Activated CD8-positive, alpha-beta T cell treated with anti-CD3 and anti-CD28 coated beads for 36 hours (primary cell): ENCODE results near the gene PTPRD. TPM values are rescaled to one million over a fixed set of nuclear protein-coding genes. Genes with fewer than 3 reads are reported as not detected.
"Not testable (repeated sequence)": the region's sequence is repeated elsewhere in the genome, so short reads cannot be mapped to it uniquely, and the experiment has no call there.

Experiments
- ATAC-seq: fragments of 200-7000 bp; cut with Tn5 transposase; one replicate; pipeline ENCODE4 v1.10.0; 2021; ENCODE audit warnings: mild to moderate bottlenecking, moderate library complexity
- CTCF ChIA-PET: fragments of 350-600 bp; sonication (Branson Sonifier 250); formaldehyde crosslinking; loops from one replicate; lab custom pipeline; 2021; ENCODE audit warnings: antibody characterized with exemption; lab: Charles Lee
- POLR2A ChIA-PET: fragments of 350-600 bp; sonication (Branson Sonifier 250); formaldehyde crosslinking; loops from one replicate; lab custom pipeline; 2021; ENCODE audit warnings: antibody characterized with exemption; lab: Charles Lee
- DNase-seq: peaks from one replicate; pipeline ENCODE4 v3.0.0-alpha.2; 2020
- H3K27ac Mint-ChIP-seq: one replicate; pipeline ENCODE4 v1.8.0; 2021; ENCODE audit warnings: mild to moderate bottlenecking, mixed read lengths
- H3K27me3 Mint-ChIP-seq: one replicate; pipeline ENCODE4 v1.8.0; 2021; ENCODE audit warnings: mixed read lengths
- H3K36me3 Mint-ChIP-seq: one replicate; pipeline ENCODE4 v1.8.0; 2021; ENCODE audit warnings: low read depth, mixed read lengths
- H3K4me1 Mint-ChIP-seq: one replicate; pipeline ENCODE4 v1.8.0; 2021; ENCODE audit warnings: low read depth, mixed read lengths
- H3K4me3 Mint-ChIP-seq: one replicate; pipeline ENCODE4 v1.8.0; 2021; ENCODE audit warnings: mild to moderate bottlenecking, moderate library complexity, mixed read lengths
- H3K9me3 Mint-ChIP-seq: one replicate; pipeline ENCODE4 v1.8.0; 2021; ENCODE audit warnings: mixed read lengths
- intact Hi-C: fragments of 100-400 bp; cut with micrococcal nuclease; formaldehyde crosslinking; loops from one replicate; pipeline ENCODE4 v1.10.0; 2022
- total RNA-seq, 2 experiments: library from RNA; stranded (reverse); gene quantifications; one replicate each; pipeline ENCODE4 v1.2.3, GENCODE V29; 2021
- TF ChIP-seq, protein P1 (sequence below): fragments of 200-600 bp; IDR thresholded peaks from one replicate; pipeline ENCODE4 v1.8.0; 2022; ENCODE audit warnings: antibody characterized with exemption, mild to moderate bottlenecking

The PTPRD gene
- total RNA-seq, 2 experiments from 2014 or later, result not detected

DNA sequence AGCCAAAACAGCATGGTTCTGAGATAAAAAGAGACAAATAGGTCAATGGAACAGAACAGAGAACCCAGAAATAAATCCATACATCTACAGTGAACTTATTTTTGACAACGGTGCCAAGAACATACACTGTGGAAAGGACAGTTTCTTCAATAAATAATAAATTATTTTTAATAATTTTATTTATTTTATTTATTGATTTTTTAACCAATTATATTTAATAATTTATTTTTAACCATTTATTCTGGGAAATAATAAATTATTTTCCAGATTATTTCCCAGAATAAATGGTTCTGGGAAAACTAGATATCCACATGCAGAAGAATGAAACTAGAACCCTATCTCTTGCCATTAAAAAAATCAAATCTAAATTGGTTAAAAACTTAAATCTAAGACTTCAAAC is 1669.4 kb downstream of the PTPRD start:
- Mint-ChIP-seq H3K4me3 (no peak overlapping the region), H3K4me1 (no peaks in the 10 kb centered on the region), H3K36me3 (no peaks in the 10 kb centered on the region), H3K9me3 (peaks cover 2% of the 10 kb centered on the region), H3K27ac (no peak overlapping the region), H3K27me3 (no peaks in the 10 kb centered on the region)
- CTCF ChIA-PET, result no interaction called here
- DNase-seq (no peak), ATAC-seq (no peak)
- TF ChIP-seq, protein P1, sequence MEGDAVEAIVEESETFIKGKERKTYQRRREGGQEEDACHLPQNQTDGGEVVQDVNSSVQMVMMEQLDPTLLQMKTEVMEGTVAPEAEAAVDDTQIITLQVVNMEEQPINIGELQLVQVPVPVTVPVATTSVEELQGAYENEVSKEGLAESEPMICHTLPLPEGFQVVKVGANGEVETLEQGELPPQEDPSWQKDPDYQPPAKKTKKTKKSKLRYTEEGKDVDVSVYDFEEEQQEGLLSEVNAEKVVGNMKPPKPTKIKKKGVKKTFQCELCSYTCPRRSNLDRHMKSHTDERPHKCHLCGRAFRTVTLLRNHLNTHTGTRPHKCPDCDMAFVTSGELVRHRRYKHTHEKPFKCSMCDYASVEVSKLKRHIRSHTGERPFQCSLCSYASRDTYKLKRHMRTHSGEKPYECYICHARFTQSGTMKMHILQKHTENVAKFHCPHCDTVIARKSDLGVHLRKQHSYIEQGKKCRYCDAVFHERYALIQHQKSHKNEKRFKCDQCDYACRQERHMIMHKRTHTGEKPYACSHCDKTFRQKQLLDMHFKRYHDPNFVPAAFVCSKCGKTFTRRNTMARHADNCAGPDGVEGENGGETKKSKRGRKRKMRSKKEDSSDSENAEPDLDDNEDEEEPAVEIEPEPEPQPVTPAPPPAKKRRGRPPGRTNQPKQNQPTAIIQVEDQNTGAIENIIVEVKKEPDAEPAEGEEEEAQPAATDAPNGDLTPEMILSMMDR, result no peak
- POLR2A ChIA-PET, result no interaction called here
- intact Hi-C loops, result no loop called here

DNA sequence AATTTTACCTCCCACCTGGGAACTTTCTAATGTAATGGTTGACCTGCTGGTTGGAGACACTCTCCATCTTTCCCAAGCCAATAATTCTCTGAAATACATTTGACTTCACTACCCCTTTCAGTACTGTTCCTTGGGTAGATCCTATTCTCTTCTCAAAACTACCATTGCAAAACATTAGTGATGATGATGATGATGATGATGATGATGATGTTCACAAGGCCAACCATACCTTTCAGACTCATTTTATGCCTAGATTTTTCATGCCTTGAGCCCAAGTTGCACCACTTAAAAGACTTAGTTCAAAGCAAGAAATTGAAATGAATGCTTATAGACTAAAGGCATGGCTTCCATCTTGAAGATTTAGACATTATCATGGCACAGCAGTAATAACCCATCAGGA is 1672.2 kb downstream of the PTPRD start:
- ChIA-PET POLR2A (no interaction called here), CTCF (no interaction called here)
- H3K27me3 Mint-ChIP-seq, result no peaks in the 10 kb centered on the region
- TF ChIP-seq, protein P1, result no peak
- H3K36me3 Mint-ChIP-seq, result no peaks in the 10 kb centered on the region
- H3K4me1 Mint-ChIP-seq, result no peaks in the 10 kb centered on the region
- no peak overlapping the region for H3K27ac Mint-ChIP-seq
- no peak for DNase-seq
- no peak for ATAC-seq
- peaks cover 2% of the 10 kb centered on the region for H3K9me3 Mint-ChIP-seq
- H3K4me3 Mint-ChIP-seq, result no peak overlapping the region
- intact Hi-C loops, result no loop called here

DNA sequence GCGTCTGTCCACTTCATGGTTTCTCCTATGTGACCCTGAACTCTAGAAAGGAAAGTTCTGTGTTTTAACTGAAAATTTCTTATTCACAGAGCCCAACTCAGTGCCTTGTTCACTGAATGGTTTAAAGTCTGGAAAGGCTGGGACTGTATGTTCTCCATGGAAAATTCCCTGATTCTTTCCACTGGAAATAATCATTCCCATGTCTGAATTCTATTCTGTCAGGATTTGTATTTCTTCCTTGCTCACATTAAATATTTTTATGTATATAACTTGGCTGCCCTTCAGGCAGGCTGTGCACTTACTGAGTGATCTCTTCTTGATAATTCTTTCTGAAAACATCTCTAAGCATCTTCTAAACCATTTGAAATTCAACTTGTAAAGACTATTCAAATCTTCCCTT is 1686.3 kb downstream of the PTPRD start:
- CTCF ChIA-PET, result no interaction called here

DNA sequence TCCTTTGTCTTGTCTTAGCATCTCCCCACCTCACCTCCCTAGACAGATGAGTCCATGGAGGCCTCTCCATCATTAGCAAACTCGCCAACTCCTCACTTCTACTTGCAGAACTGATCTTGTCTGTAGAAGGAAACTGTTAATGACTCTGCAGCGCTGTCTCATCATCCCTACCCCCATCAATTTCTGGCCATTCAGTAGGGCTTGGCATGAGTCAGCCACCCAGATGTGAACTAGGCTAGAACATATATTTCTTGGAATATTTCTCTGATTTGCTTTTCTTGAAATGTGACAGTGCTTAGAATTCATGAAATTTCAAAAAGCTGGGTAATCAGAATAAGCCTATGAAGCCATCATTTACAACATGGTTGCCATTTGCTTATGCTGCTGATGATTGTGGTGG is 1688.2 kb downstream of the PTPRD start:
- H3K36me3 Mint-ChIP-seq, result no peaks in the 10 kb centered on the region
- DNase-seq (no peak), ATAC-seq (no peak)
- no peaks in the 10 kb centered on the region for H3K27me3 Mint-ChIP-seq
- no peaks in the 10 kb centered on the region for H3K4me1 Mint-ChIP-seq
- TF ChIP-seq, protein P1, result no peak
- H3K4me3 Mint-ChIP-seq, result no peak overlapping the region
- peaks cover 8% of the 10 kb centered on the region for H3K9me3 Mint-ChIP-seq
- CTCF ChIA-PET, result no interaction called here
- POLR2A ChIA-PET, result no interaction called here
- no peak overlapping the region for H3K27ac Mint-ChIP-seq
- intact Hi-C loops, result no loop called here

More for the DNA sequence above, 1686.3 kb downstream of the PTPRD start:
- POLR2A ChIA-PET, result no interaction called here
- ATAC-seq (no peak), DNase-seq (no peak)
- TF ChIP-seq, protein P1, result no peak
- Mint-ChIP-seq H3K27me3 (no peaks in the 10 kb centered on the region), H3K36me3 (no peaks in the 10 kb centered on the region), H3K4me1 (no peaks in the 10 kb centered on the region), H3K27ac (no peak overlapping the region), H3K4me3 (no peak overlapping the region), H3K9me3 (peaks cover 8% of the 10 kb centered on the region)
- intact Hi-C loops, result no loop called here

DNA sequence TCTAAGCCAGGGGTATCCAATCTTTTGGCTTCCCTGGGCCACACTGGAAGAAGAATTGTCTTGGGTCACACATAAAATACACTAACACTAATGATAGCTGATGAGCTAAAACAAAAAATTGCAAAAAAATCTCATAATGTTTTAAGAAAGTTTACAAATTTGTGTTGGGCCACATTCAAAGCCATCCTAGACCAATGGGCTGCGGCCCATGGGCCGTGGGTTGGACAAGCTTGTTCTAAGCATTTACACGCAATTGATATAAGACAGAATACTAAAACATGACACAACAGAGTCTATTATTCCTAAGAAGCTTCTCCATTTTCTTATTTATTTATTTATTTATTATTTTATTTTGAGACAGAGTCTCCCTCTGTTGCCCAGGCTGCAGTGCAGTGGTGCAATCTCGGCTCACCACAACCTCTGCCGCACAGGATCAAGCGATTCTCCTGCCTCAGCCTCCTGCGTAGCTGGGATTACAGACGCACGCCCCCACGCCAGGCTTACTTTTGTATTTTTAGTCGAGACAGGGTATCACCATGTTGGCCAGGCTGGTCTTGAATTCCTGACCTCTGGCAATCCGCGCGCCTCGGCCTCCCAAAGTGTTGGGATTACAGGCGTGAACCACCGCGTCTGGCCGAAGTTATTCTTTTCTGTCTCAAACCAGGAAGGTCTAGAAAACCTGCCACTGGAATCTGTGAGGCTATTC is 1692.2 kb downstream of the PTPRD start:
- ATAC-seq, POLR2A ChIA-PET, H3K4me1 Mint-ChIP-seq, H3K36me3 Mint-ChIP-seq, DNase-seq, H3K27ac Mint-ChIP-seq, CTCF ChIA-PET, H3K9me3 Mint-ChIP-seq, intact Hi-C loops, H3K27me3 Mint-ChIP-seq, H3K4me3 Mint-ChIP-seq: not testable (repeated sequence)
